Measurements from ENCODE around the gene KIF20A. TPM values are rescaled to one million over a fixed set of nuclear protein-coding genes. Genes with fewer than 3 reads are reported as not detected.
A peak's percentile ranks its signal among the peaks of the same experiment; 100 is the strongest.

KIF20A gene
- total RNA-seq (2021) (66.9 to 81.9 TPM (median 68.0 TPM) in 3 replicates), Bru-seq, nascent RNA (percentile 86 among the genes with signal in this experiment)
- long read RNA-seq, experiment 1, transcript KIF20A-201 (19 exons, 3,201 nt), result major isoform, 326 of 397 reads
- long read RNA-seq, experiment 1, partial matches to known transcripts, result 43 of 397 reads
- long read RNA-seq, experiment 1, other reads (novel, unspliced or antisense), result 28 of 397 reads
- long read RNA-seq, experiment 2, transcript KIF20A-201 (19 exons, 3,201 nt), result major isoform, 32 of 101 reads
- long read RNA-seq, experiment 2, partial matches to known transcripts, result 34 of 101 reads
- long read RNA-seq, experiment 2, other reads (novel, unspliced or antisense), result 35 of 101 reads
- long read RNA-seq, experiment 3, transcript KIF20A-201 (19 exons, 3,201 nt), result major isoform, 26 of 45 reads
- long read RNA-seq, experiment 3, partial matches to known transcripts, result 5 of 45 reads
- long read RNA-seq, experiment 3, other reads (novel, unspliced or antisense), result 14 of 45 reads

DNA sequence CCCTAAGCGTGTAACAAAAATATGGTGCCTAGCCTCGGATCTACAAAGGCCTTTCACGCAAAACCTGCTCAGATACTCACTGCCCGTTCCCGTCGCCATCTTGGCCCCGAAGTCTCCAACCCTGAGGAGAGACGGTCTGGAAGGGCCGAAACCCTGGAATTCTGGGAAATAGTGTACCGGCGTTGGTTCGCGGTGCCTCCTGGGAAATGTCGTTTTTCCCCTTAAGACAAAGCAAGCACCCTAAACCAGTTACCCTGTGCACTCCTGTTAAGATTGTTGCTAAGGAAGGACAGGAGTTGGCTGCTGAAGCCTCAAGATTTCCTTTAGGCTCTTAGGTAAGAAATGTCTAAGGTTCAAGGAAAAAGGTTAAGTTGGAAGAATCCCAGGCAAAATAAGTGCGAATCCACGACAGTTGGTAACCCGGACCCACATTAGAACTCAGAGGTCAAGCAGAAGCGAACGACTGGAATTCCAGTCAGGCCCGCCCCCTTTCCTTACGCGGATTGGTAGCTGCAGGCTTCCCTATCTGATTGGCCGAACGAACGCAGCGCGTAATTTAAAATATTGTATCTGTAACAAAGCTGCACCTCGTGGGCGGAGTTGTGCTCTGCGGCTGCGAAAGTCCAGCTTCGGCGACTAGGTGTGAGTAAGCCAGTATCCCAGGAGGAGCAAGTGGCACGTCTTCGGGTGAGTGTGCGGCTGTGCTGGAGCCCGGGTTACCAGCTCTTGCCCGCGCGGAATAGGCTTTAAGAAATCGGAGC is at the start of gene KIF20A, which contains the start of gene BRD8:
Gene KIF20A (plus strand): TSS at position 597 of the 761 bp plus-strand sequence. CDS start 569 bp downstream, outside the sequence.
Gene BRD8 (minus strand): TSS at position 115 of the 761 bp plus-strand sequence. CDS start 16 bp downstream, at position 99.
- CTCF ChIA-PET, result interaction anchor here (0.5 to 3.4 kb wide), 7 partner anchors 104 to 325 kb away, joined by 3 to 34 read pairs (median 4); partner anchors contain the start of genes CDC25C, EGR1 and KDM3B
- peak within 1 kb of the TSS; percentile 63; the same call in 1 of the 2 replicates for H3K27ac Mint-ChIP-seq
- POLR2A ChIA-PET, result interaction anchor here (0.6 to 1.5 kb wide), 14 partner anchors 10 to 397 kb away, joined by 3 to 14 read pairs (median 6); partner anchors contain the start of genes CDC23, CDC25C, ETF1 and FAM53C
- 0 out of 2 replicates have a peak, but pooled peaks have one; percentile 20 for TF ChIP-seq CREB1 (CRISPR knock-in tag; IDR thresholded peaks at IDR 0.05)
- peak; percentile 31; the same call in 1 of the 2 replicates for TF ChIP-seq TEAD4 (CRISPR knock-in tag; IDR thresholded peaks at IDR 0.05)
- TF ChIP-seq HMGXB4 (CRISPR knock-in tag; IDR thresholded peaks at IDR 0.05), result 0 out of 2 replicates have a peak, but pooled peaks have one; percentile 46
- TF ChIP-seq ZNF281 (CRISPR knock-in tag; IDR thresholded peaks at IDR 0.05), result 0 out of 2 replicates have a peak, but pooled peaks have one; percentile 39
- TF ChIP-seq CREM (CRISPR knock-in tag; IDR thresholded peaks at IDR 0.05), result peak; percentile 23; the same call in 1 of the 2 replicates
- TF ChIP-seq NR3C1 (CRISPR knock-in tag; conservative IDR thresholded peaks at IDR 0.05; ENCODE audit: low read depth), result no peak
- TF ChIP-seq MYBL2 (CRISPR knock-in tag; IDR thresholded peaks at IDR 0.05), result peak; percentile 100
- TF ChIP-seq NFYB (CRISPR knock-in tag; conservative IDR thresholded peaks at IDR 0.05; ENCODE audit: low read depth), result peak; percentile 75
- no peak for TF ChIP-seq ZNF219 (CRISPR knock-in tag; IDR thresholded peaks at IDR 0.05; ENCODE audit: borderline replicate concordance)
- TF ChIP-seq OVOL2 (CRISPR knock-in tag; IDR thresholded peaks at IDR 0.05; ENCODE audit: borderline replicate concordance), result no peak
- TF ChIP-seq NR1H2 (CRISPR knock-in tag; IDR thresholded peaks at IDR 0.05), result no peak
- no peak for TF ChIP-seq KAT7 (CRISPR knock-in tag; IDR thresholded peaks at IDR 0.05; ENCODE audit: borderline replicate concordance)
- no peak for TF ChIP-seq GRHL2 (CRISPR knock-in tag; IDR thresholded peaks at IDR 0.05; ENCODE audit: insufficient replicate concordance, severe bottlenecking)
- 0 out of 2 replicates have a peak, but pooled peaks have one; percentile 7 for TF ChIP-seq SP1 (CRISPR knock-in tag; conservative IDR thresholded peaks at IDR 0.05)
- peak; percentile 38; the same call in 1 of the 2 replicates for TF ChIP-seq FOXK1 (CRISPR knock-in tag; IDR thresholded peaks at IDR 0.05)
- no peak for TF ChIP-seq IRF1 (CRISPR knock-in tag; IDR thresholded peaks at IDR 0.05)
- TF ChIP-seq, protein P1, sequence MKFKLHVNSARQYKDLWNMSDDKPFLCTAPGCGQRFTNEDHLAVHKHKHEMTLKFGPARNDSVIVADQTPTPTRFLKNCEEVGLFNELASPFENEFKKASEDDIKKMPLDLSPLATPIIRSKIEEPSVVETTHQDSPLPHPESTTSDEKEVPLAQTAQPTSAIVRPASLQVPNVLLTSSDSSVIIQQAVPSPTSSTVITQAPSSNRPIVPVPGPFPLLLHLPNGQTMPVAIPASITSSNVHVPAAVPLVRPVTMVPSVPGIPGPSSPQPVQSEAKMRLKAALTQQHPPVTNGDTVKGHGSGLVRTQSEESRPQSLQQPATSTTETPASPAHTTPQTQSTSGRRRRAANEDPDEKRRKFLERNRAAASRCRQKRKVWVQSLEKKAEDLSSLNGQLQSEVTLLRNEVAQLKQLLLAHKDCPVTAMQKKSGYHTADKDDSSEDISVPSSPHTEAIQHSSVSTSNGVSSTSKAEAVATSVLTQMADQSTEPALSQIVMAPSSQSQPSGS (CRISPR knock-in tag; IDR thresholded peaks at IDR 0.05; ENCODE audit: borderline replicate concordance, low read depth), result no peak
- peak; percentile 67 for TF ChIP-seq NR2C2 (CRISPR knock-in tag; IDR thresholded peaks at IDR 0.05)
- TF ChIP-seq, protein P2, sequence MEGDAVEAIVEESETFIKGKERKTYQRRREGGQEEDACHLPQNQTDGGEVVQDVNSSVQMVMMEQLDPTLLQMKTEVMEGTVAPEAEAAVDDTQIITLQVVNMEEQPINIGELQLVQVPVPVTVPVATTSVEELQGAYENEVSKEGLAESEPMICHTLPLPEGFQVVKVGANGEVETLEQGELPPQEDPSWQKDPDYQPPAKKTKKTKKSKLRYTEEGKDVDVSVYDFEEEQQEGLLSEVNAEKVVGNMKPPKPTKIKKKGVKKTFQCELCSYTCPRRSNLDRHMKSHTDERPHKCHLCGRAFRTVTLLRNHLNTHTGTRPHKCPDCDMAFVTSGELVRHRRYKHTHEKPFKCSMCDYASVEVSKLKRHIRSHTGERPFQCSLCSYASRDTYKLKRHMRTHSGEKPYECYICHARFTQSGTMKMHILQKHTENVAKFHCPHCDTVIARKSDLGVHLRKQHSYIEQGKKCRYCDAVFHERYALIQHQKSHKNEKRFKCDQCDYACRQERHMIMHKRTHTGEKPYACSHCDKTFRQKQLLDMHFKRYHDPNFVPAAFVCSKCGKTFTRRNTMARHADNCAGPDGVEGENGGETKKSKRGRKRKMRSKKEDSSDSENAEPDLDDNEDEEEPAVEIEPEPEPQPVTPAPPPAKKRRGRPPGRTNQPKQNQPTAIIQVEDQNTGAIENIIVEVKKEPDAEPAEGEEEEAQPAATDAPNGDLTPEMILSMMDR (IDR thresholded peaks at IDR 0.05), result no peak
- peak; percentile 53; the same call in 1 of the 2 replicates for TF ChIP-seq TEAD1 (CRISPR knock-in tag; IDR thresholded peaks at IDR 0.05)
- TF ChIP-seq, protein P3, sequence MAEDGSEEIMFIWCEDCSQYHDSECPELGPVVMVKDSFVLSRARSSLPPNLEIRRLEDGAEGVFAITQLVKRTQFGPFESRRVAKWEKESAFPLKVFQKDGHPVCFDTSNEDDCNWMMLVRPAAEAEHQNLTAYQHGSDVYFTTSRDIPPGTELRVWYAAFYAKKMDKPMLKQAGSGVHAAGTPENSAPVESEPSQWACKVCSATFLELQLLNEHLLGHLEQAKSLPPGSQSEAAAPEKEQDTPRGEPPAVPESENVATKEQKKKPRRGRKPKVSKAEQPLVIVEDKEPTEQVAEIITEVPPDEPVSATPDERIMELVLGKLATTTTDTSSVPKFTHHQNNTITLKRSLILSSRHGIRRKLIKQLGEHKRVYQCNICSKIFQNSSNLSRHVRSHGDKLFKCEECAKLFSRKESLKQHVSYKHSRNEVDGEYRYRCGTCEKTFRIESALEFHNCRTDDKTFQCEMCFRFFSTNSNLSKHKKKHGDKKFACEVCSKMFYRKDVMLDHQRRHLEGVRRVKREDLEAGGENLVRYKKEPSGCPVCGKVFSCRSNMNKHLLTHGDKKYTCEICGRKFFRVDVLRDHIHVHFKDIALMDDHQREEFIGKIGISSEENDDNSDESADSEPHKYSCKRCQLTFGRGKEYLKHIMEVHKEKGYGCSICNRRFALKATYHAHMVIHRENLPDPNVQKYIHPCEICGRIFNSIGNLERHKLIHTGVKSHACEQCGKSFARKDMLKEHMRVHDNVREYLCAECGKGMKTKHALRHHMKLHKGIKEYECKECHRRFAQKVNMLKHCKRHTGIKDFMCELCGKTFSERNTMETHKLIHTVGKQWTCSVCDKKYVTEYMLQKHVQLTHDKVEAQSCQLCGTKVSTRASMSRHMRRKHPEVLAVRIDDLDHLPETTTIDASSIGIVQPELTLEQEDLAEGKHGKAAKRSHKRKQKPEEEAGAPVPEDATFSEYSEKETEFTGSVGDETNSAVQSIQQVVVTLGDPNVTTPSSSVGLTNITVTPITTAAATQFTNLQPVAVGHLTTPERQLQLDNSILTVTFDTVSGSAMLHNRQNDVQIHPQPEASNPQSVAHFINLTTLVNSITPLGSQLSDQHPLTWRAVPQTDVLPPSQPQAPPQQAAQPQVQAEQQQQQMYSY (CRISPR knock-in tag; IDR thresholded peaks at IDR 0.05), result no peak
- TF ChIP-seq, protein P4, sequence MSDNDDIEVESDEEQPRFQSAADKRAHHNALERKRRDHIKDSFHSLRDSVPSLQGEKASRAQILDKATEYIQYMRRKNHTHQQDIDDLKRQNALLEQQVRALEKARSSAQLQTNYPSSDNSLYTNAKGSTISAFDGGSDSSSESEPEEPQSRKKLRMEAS (CRISPR knock-in tag; IDR thresholded peaks at IDR 0.05), result peak; percentile 72; the same call in 1 of the 2 replicates

More for the DNA sequence above, at the start of gene KIF20A, which contains the start of gene BRD8:
- ATAC-seq, result peak; percentile 92
- Mint-ChIP-seq H3K9me3 (no peaks in the 10 kb centered on the region), H3K27me3 (ENCODE audit: low read depth) (no peaks in the 10 kb centered on the region), H3K4me3 (no peak within 1 kb of the TSS), H3K36me3 (peaks cover 47% of the 10 kb centered on the region), H3K4me1 (peaks cover 13% of the 10 kb centered on the region)
- DNase-seq (ENCODE audit: low spot score), result peak; percentile 96
